DMS153 (cell line): ENCODE results near the gene RBBP9.
"Not testable (repeated sequence)": the region's sequence is repeated elsewhere in the genome, so short reads cannot be mapped to it uniquely, and the experiment has no call there.

ENCODE experiments used
- DNase-seq: peaks from one replicate; lab custom pipeline; 2025; lab: John Stamatoyannopoulos, UW

The RBBP9 gene

DNA sequence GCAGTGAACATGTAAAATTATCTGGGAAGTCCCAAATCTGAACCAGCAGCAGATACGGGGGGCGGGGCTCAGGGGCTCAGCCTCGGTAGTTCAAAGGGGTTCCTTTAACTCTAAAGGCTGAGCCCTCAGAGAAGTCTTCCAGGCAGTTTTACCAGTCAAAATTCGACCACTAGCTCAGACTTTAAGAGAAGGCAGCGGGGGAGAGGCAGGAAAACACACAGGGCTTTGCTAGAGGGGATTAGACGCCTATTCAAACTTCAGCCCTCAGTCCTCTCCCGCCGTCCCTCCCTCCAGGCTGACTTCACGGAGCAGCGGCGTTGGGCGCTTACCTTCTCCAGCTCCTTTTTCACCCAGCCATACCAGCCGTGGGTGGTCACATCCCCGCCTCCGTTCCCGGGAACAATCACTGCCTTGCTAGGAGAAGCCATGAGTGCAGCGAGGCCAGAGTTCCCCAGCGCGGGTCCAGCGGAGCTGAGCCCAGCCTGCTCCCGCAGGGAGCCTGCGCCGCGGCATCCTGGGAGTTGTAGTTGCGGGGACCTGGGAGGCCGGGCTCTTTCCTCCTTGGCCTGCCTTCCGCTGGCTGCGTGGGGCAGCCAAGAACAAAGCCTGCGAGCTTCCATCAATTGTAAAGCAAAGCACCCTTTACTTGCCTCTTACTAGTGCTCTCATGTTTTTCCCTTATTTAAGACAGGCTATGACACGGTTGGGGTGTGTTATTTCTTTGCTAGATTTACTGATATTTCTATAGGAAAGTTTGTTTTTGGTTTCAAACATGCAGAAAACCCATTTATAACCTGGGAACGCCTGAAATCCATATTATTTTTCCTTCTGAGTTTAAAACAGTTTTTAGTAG is at the start of gene RBBP9:
Gene RBBP9, minus strand, starts transcription at position 486 of the 853 bp plus-strand sequence. Its CDS starts 58 bp downstream, at position 428.
- DNase-seq = peak; percentile 64

GRCh38 chr20:18545566-18545965 is 48.5 kb upstream of the RBBP9 start:
- no peak for DNase-seq

DNA sequence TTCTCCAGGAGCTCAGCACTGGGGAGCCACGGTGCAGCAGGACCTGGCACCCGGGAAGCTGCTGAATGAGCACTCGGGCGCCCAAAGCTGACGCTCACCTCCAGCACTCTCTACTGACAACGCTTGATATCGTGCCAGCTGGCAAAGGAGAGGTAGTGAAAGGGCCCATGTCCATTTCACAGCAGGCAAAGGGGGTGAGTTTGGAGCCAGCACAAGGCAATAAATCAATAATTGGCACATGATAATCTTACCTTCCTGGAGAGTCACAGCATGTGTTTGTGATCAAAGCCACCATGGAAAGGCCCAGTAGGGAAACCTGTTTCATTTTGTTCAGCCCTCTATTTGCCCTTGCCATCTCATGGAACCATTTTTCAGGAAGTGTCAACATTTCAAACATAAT is 46.9 kb upstream of the RBBP9 start:
- DNase-seq = peak; percentile 47

GRCh38 chr20:18543216-18543615 is 46.2 kb upstream of the RBBP9 start:
- no peak for DNase-seq

DNA sequence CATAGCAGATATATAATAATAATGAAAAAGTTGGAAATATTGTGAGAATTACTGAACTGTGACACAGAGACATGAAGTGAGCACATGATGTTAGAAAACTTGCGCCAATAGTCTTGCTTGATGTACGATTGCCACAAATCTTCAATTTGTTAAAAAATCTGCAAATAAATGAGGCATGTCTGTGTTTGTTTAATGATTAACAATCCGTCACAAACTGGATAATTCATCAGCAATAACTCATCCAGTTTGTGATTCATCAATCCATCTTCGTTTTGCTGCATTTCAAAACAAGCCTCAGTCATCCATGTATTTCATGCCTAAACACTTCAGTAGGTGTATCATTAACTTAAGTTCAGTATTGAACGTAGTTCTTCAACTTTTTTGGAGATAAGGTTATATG is 44.7 kb upstream of the RBBP9 start:
- no peak for DNase-seq

DNA sequence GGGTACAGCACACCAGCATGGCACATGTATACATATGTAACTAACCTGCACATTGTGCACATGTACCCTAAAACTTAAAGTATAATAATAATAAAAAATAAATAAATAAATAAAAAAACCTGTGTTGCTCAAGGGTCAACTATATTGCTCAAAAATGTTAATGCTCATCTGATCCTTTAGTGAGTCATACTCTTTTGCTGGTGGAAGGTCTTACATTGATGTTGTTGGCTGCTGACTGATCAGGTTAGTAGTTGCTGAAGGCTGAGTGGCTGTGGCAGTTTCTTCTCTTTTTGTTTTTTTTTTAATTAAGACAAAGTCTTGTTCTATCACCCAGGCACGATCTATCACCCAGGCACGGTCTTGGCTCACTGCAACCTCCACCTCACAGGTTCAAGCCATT is 40.6 kb upstream of the RBBP9 start:
- no peak for DNase-seq

- DNase-seq = no peak
Observed at GRCh38 chr20:18533978-18534644, 37.1 kb upstream of the RBBP9 start.

DNA sequence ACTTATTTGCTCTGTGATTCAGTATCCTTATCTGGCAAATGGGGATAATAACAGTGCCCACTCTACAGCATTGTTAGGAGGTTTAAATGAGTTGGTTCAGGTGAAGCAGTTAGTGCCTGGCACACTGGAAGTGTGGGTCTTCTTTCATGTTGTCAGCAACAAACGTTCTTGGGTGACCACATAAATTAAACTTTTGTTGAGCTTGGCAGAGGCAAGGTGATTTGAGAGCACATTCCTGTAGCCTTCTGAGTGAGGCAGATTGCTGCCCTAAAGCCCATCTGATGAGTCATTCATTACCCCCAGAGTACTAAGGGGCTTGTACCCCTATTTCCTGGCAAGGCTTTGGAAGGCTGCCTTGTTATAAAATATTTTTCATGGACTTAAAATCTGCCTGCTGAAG is 36.5 kb upstream of the RBBP9 start:
- no peak for DNase-seq

- no peak for DNase-seq
Observed at GRCh38 chr20:18532626-18533025, 35.6 kb upstream of the RBBP9 start.

DNA sequence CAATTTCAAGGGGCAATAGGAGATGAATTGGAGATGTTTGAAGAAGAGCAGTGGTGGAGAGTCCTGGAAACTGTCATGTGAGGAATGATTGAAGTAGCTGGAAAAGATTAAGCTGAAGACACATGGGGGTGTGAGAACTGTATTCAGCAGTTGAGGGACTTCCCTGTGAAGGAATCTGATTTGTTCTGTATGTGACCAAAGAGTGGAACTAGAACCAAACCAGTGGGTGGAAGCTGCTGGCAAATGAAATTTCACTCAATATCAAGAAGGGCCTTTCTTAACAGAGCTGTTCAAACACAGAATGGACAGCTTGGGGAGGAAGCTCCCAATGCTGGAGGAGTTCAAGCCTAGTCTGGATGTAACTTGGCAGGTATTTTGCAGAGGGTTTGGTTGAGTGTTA is 32.0 kb upstream of the RBBP9 start:
- no peak for DNase-seq

DNA sequence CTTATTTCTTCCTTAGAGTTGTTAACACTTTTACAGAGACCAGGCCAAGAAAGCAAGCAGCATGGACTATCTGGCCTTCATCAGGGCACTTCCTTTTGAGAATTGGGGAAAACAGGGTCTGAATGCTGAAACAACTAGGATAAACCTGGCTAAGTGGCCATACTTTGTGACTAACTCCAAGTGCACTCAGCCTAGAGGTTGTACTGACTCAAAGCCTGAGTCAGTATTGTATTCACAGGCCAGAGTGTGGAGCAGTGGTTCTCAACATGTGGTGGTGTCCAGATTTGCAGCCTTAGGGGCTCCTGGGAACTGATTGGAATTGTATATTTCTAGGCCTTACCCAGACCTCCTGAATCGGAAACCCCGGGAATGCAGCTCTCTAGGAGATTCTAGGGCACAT is 30.8 kb upstream of the RBBP9 start:
- DNase-seq = no peak

- no peak for DNase-seq
Observed at GRCh38 chr20:18527339-18527738, 30.3 kb upstream of the RBBP9 start.

- not testable (repeated sequence) for DNase-seq
Observed at GRCh38 chr20:18526761-18527160, 29.7 kb upstream of the RBBP9 start.

DNA sequence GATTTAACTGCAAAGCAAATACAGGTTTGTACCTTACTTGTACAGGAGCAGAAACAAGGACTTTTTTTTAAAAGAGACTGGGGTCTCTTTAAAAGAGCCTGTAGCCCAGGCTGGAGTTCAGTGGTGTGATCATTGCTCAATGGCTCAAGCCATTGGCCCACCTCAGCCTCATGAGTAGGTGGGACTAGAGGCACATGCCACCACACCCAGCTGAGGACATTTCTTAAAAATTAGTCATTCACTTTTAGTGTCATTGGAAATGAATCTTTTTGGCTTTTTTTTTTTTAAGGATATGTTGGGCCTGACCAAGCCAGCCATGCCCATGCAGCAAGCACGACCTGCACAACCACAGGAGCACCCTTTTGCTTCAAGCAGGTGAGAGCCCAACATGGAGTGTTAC is 27.6 kb upstream of the RBBP9 start:
- DNase-seq = no peak

- DNase-seq = no peak
Observed at GRCh38 chr20:18523066-18523465, 26.0 kb upstream of the RBBP9 start.

GRCh38 chr20:18522066-18522465 is 25.0 kb upstream of the RBBP9 start:
- DNase-seq = not testable (repeated sequence)

DNA sequence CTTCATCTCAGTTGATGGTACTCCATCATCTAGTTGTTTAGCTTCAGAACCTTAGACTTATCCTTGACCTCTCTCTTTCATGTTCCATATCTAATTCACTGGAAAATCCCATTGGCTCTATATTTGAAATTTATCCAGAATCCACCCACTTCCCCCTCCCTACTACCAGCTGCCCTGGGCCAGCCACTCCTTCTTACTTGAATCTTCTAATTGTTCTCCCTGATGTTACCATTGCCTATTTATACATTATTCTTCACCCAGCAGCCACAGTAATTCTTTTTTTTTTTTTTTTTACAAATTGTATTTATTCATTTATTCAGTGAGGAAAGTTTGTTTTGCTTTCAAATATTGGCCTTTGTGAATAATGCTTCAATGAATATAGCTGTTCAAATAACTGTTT is 18.9 kb upstream of the RBBP9 start:
- no peak for DNase-seq

GRCh38 chr20:18514127-18514526 is 17.1 kb upstream of the RBBP9 start:
- DNase-seq = no peak

- no peak for DNase-seq
Observed at GRCh38 chr20:18513208-18513607, 16.2 kb upstream of the RBBP9 start.

GRCh38 chr20:18511571-18511970 is 14.5 kb upstream of the RBBP9 start:
- DNase-seq = no peak

DNA sequence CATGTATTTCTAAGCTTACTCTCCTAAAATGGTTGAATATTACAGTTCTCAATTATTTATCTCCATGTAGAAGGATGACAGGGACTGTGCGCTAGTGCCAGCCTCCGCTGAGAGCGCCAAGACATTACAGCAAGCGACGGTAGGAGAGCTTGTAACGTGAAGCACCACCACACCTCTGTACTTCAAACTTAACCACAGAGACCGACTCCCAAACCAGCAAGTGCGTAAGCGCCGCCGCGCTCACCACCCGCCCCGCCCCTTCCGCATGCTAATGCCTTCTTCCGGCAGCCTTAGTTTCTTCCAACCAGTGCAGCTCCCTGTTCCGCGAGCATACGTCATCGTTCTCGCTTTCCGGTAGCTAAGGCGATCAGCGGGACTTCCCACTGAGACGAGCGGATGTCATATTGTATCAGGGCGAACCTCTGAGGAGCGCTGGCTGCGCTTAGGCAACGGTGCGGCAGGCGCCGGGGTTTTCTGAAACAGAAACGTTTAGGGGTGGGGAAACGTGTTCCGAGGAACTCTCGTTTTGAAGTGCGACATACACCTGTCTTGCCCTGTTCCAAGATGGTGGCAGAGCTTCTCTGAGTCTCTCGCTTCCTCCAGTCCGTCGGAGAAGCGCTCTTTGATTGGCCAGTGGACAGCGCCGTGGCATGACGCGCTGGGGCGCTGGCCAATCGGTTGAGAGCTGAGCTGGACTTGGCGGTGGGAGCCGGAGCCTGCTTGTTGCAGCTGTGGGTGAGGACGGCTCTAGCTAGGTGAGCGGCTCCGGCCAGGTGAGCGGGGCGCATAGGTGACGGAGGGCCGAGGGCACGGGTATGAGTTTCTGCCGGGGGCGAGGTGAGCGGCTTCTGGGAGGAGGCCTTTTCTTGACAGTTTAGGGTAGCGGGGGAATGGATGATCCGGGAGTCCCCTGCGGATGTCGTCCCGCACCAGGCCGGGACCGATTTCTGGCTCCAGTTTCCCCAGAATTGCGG is 10.5 kb upstream of the RBBP9 start, which contains the start of gene SEC23B:
Gene SEC23B, plus strand, starts transcription at position 723 of the 974 bp plus-strand sequence. CDS start 2,896 bp downstream, outside the sequence.
- peak; percentile 97 for DNase-seq

DNA sequence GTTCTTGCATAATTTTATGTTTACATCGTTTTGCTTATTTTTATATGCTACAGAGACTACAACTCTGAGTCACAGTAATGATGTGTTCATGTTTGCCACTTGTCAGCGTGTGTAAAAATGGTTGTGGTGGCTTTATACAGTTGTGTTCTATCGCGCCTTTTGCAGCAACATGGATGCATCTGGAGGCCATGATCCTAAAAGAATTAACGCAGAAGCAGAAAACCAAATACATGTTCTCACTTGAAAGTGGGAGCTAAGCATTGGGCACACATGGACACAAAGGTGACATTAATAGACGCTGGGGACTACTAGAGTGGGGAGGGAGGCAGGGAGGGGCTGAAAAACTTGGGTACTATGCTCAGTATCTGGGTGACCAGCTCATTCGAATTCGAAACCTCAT is 9.7 kb upstream of the RBBP9 start:
- DNase-seq = no peak
